Measurements from ENCODE around the gene WWOX.

GRCh38 chr16:78275420-78275819, 176.0 kb downstream of the WWOX start:
- TF ChIP-seq CTCF (conservative IDR thresholded peaks at IDR 0.05 in 1 of 2, IDR thresholded peaks at IDR 0.05 in 1 of 2; ENCODE audit: extremely low read depth in 1 of 2, insufficient read depth in 1 of 2, low read depth in 1 of 2, low read length in 2 of 2) (no peak), EZH2 (IDR thresholded peaks at IDR 0.05; ENCODE audit: borderline replicate concordance, low read length) (no peak)

Measured in mammary epithelial cell (primary cell).